Activated naive CD4-positive, alpha-beta T cell treated with Interleukin-2 at 50 U/mL for 16 hours (primary cell): ENCODE results near the gene FERMT2.

Experiments
- DNase-seq: peaks from one replicate; pipeline ENCODE4 v3.0.0-alpha.2; 2020

FERMT2 gene

GRCh38 chr14:52861403-52861802, 89.4 kb downstream of the FERMT2 start:
- DNase-seq, result no peak

GRCh38 chr14:52860910-52861309, 89.9 kb downstream of the FERMT2 start:
- no peak for DNase-seq

- no peak for DNase-seq
Observed at GRCh38 chr14:52860209-52860608, 90.6 kb downstream of the FERMT2 start.

- DNase-seq, result no peak
Observed at GRCh38 chr14:52856139-52856538, 94.7 kb downstream of the FERMT2 start.

- no peak for DNase-seq
Observed at GRCh38 chr14:52853522-52853854, 97.4 kb downstream of the FERMT2 start.

GRCh38 chr14:52852810-52853521, 97.9 kb downstream of the FERMT2 start:
- DNase-seq, result no peak

- DNase-seq, result no peak
Observed at GRCh38 chr14:52850451-52850909, 100.4 kb downstream of the FERMT2 start.

- DNase-seq, result no peak
Observed at GRCh38 chr14:52848626-52849025, 102.2 kb downstream of the FERMT2 start.

- DNase-seq, result no peak
Observed at GRCh38 chr14:52846591-52846990, 104.3 kb downstream of the FERMT2 start.

GRCh38 chr14:52845081-52845480, 105.8 kb downstream of the FERMT2 start:
- DNase-seq, result no peak

- no peak for DNase-seq
Observed at GRCh38 chr14:52844262-52845060, 106.4 kb downstream of the FERMT2 start.

GRCh38 chr14:52840877-52841276, 110.0 kb downstream of the FERMT2 start:
- no peak for DNase-seq

- DNase-seq, result no peak
Observed at GRCh38 chr14:52837451-52837850, 113.4 kb downstream of the FERMT2 start.

GRCh38 chr14:52836063-52836462, 114.8 kb downstream of the FERMT2 start:
- DNase-seq, result no peak

- DNase-seq, result no peak
Observed at GRCh38 chr14:52835122-52835903, 115.5 kb downstream of the FERMT2 start.

- no peak for DNase-seq
Observed at GRCh38 chr14:52834440-52834842, 116.4 kb downstream of the FERMT2 start.

- no peak for DNase-seq
Observed at GRCh38 chr14:52833891-52834290, 117.0 kb downstream of the FERMT2 start.

GRCh38 chr14:52829527-52830185, 121.2 kb downstream of the FERMT2 start:
- DNase-seq, result no peak

- DNase-seq, result no peak
Observed at GRCh38 chr14:52827426-52827825, 123.4 kb downstream of the FERMT2 start.

- no peak for DNase-seq
Observed at GRCh38 chr14:52825085-52825484, 125.8 kb downstream of the FERMT2 start.

GRCh38 chr14:52824462-52824861, 126.4 kb downstream of the FERMT2 start:
- no peak for DNase-seq

- no peak for DNase-seq
Observed at GRCh38 chr14:52821805-52822250, 129.0 kb downstream of the FERMT2 start.

GRCh38 chr14:52808101-52808500, 142.7 kb downstream of the FERMT2 start:
- DNase-seq, result no peak
